HK-2 (cell line): ENCODE measurements around the gene ABLIM2.
A peak's percentile ranks its signal among the peaks of the same experiment; 100 is the strongest.

Source experiments
- DNase-seq: peaks from one replicate; pipeline ENCODE4 v3.0.0-alpha.2; 2018; ENCODE audit not compliant: unreplicated experiment

The ABLIM2 gene

GRCh38 chr4:8157944-8158709 lies 486 bp downstream of the ABLIM2 start:
- DNase-seq, result peak; percentile 20

- no peak for DNase-seq
Measured at GRCh38 chr4:8157496-8157895, 1.1 kb downstream of the ABLIM2 start.

- DNase-seq, result no peak
Measured at GRCh38 chr4:8156617-8157016, 2.0 kb downstream of the ABLIM2 start.

GRCh38 chr4:8155660-8156421 lies 2.8 kb downstream of the ABLIM2 start:
- DNase-seq, result no peak

- no peak for DNase-seq
Measured at GRCh38 chr4:8155048-8155447, 3.6 kb downstream of the ABLIM2 start.

GRCh38 chr4:8153441-8153840 lies 5.2 kb downstream of the ABLIM2 start:
- DNase-seq, result no peak

- no peak for DNase-seq
Measured at GRCh38 chr4:8152865-8153257, 5.8 kb downstream of the ABLIM2 start.

GRCh38 chr4:8152090-8152864 lies 6.3 kb downstream of the ABLIM2 start:
- DNase-seq, result no peak

GRCh38 chr4:8151165-8151650 lies 7.4 kb downstream of the ABLIM2 start:
- DNase-seq, result no peak

GRCh38 chr4:8150152-8151090 lies 8.2 kb downstream of the ABLIM2 start:
- DNase-seq, result no peak

- no peak for DNase-seq
Measured at GRCh38 chr4:8149664-8150063, 8.9 kb downstream of the ABLIM2 start.

GRCh38 chr4:8148785-8149435 lies 9.7 kb downstream of the ABLIM2 start:
- no peak for DNase-seq

GRCh38 chr4:8148159-8148558 lies 10.5 kb downstream of the ABLIM2 start:
- DNase-seq, result no peak

GRCh38 chr4:8147231-8147970 lies 11.2 kb downstream of the ABLIM2 start:
- no peak for DNase-seq

- no peak for DNase-seq
Measured at GRCh38 chr4:8146157-8146556, 12.5 kb downstream of the ABLIM2 start.

- DNase-seq, result no peak
Measured at GRCh38 chr4:8144359-8144758, 14.3 kb downstream of the ABLIM2 start.

- no peak for DNase-seq
Measured at GRCh38 chr4:8143392-8144140, 15.0 kb downstream of the ABLIM2 start.

GRCh38 chr4:8142556-8142955 lies 16.1 kb downstream of the ABLIM2 start:
- DNase-seq, result no peak

- DNase-seq, result no peak
Measured at GRCh38 chr4:8141935-8142334, 16.7 kb downstream of the ABLIM2 start.
